ENCODE results near the gene SMAD6. TPM values are rescaled to one million over a fixed set of nuclear protein-coding genes. Genes with fewer than 3 reads are reported as not detected.

Gene SMAD6
- total RNA-seq, 4 donors from 2014 or later = 9.4 to 18.9 (median 14.3) TPM

DNA sequence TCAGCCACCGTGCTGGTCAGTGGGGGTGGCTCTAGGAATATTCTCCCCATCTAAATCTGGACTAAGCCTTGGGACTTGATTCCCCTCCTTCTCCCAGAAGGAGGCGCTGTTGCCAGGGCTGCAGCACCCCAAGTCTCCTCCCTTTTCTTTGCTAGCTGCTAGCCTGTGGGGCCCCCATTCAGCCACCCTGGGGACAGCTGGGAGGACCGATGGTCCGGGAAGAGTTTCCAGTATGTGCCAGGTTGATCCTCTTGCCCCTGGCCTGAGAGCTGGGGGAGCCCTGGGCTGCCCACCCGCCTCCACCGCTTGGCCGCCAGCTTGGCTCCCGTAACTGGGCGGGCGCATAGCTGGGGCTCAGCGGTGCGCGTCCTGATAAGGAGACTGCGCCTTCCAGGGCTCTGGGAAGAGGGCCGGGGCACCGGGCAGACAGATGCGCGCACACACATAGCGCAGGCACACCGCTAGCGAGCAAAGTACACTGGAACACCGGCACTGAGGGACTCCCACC is 4.2 kb downstream of the SMAD6 start:
- peak overlapping the region; percentile 70 to 91 (median 83) for H3K27ac ChIP-seq (replicated peaks in 1 of 4)

DNA sequence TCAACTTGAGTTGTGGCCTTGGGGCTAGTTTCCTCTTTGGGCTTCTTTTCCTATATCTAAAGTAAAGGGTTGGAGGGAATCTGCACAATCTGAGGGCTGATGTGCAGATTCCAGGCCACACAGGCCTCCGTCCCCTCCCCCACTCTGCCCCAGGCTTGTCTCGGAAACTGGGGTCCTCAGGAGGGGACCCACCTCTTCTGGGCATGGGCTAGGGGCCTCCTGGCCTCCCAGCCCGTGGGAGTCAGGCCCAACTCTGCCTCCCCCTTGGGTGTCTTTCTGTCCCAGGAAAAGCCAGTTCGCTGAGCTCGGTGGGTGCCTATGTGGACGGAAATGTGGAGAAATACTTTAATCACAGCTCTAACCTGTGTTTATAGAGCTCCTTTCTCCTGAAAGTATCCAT is 4.8 kb downstream of the SMAD6 start:
- 57% methylated on average over 6 of the region's 6 CpGs for WGBS
- intact Hi-C loops (cut with DNase I) = no loop called here
- DNase-seq (ENCODE audit: extremely low spot score) = no peak
- Histone ChIP-seq H3K4me3 (peak overlapping the region; percentile 3 to 49 (median 26)), H3K36me3 (peaks cover 0 to 22% (median 0%) of the 10 kb centered on the region in 4 donors), H3K4me1 (peaks cover 49 to 82% (median 73%) of the 10 kb centered on the region in 4 donors), H3K27me3 (no peaks in the 10 kb centered on the region), H3K27ac (replicated peaks in 1 of 4) (peak overlapping the region; percentile 70 to 91 (median 83)), H3K9me3 (no peaks in the 10 kb centered on the region)
- TF ChIP-seq POLR2A (IDR thresholded peaks at IDR 0.05; ENCODE audit: low read depth) (no peak), EP300 (IDR thresholded peaks at IDR 0.05) (no peak), POLR2AphosphoS5 (IDR thresholded peaks at IDR 0.05) (no peak)
- TF ChIP-seq, protein P1, sequence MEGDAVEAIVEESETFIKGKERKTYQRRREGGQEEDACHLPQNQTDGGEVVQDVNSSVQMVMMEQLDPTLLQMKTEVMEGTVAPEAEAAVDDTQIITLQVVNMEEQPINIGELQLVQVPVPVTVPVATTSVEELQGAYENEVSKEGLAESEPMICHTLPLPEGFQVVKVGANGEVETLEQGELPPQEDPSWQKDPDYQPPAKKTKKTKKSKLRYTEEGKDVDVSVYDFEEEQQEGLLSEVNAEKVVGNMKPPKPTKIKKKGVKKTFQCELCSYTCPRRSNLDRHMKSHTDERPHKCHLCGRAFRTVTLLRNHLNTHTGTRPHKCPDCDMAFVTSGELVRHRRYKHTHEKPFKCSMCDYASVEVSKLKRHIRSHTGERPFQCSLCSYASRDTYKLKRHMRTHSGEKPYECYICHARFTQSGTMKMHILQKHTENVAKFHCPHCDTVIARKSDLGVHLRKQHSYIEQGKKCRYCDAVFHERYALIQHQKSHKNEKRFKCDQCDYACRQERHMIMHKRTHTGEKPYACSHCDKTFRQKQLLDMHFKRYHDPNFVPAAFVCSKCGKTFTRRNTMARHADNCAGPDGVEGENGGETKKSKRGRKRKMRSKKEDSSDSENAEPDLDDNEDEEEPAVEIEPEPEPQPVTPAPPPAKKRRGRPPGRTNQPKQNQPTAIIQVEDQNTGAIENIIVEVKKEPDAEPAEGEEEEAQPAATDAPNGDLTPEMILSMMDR (IDR thresholded peaks at IDR 0.05) = no peak

More for the DNA sequence above, 4.2 kb downstream of the SMAD6 start:
- intact Hi-C loops (cut with DNase I) = no loop called here
- H3K27me3 ChIP-seq = no peaks in the 10 kb centered on the region
- peaks cover 0 to 18% (median 0%) of the 10 kb centered on the region in 4 donors for H3K36me3 ChIP-seq
- H3K4me3 ChIP-seq = peak overlapping the region; percentile 3 to 30 (median 20)
- H3K4me1 ChIP-seq = peaks cover 44 to 76% (median 68%) of the 10 kb centered on the region in 4 donors
- WGBS = 93% methylated on average over 10 of the region's 22 CpGs
- TF ChIP-seq POLR2A (IDR thresholded peaks at IDR 0.05; ENCODE audit: low read depth) (no peak), EP300 (IDR thresholded peaks at IDR 0.05) (no peak), POLR2AphosphoS5 (IDR thresholded peaks at IDR 0.05) (no peak)
- TF ChIP-seq, protein P1 (IDR thresholded peaks at IDR 0.05) = peak in 2 of 3 experiments; percentile 12 to 41
- DNase-seq (ENCODE audit: extremely low spot score) = no peak
- no peaks in the 10 kb centered on the region for H3K9me3 ChIP-seq

DNA sequence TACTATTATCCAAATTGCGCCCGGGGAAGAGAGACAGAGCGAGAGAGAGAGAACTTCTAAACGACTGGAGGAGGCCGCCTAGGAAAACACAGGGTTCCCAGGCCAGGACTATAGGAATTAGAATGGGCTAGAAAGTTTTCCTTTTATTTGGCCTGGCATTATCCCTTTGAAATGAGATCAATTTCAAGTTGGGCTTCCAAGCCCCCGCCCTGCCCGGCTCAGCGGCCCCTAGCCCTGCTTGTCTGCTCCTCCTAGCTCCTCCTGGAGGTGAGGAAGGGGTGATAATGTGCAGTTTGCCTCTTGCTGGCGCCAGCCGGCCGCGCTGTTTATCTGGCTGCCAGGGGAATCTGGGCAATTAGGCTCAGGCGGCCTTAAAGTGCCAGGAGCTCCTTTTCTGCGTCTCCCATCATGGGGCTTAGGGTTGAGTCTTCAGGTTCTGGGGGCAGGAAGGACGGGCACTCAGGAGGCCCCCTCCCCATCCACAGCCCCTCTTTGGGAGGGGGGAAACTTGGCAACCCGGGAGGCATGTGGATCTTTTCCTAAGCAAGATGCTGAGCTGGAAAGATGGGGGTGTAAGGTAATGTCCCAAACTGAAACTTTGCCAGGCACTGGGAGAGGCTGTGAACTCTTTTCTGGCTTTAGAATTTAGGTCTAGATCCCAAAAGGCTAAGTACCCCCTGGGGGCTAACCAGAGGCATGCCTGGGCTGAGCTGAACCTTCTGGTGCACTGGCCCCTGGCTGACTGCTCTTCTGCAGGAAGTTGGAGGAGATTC is 5.5 kb downstream of the SMAD6 start:
- intact Hi-C loops (cut with DNase I) = no loop called here
- H3K4me1 ChIP-seq = peaks cover 49 to 82% (median 74%) of the 10 kb centered on the region in 4 donors
- TF ChIP-seq POLR2A (IDR thresholded peaks at IDR 0.05; ENCODE audit: low read depth) (no peak), EP300 (IDR thresholded peaks at IDR 0.05) (no peak), POLR2AphosphoS5 (IDR thresholded peaks at IDR 0.05) (peak in 1 of 2 donors; percentile 57)
- TF ChIP-seq, protein P1 (IDR thresholded peaks at IDR 0.05) = peak in 2 of 3 experiments; percentile 15 to 22
- H3K27ac ChIP-seq (replicated peaks in 1 of 4) = peak overlapping the region; percentile 70 to 91 (median 83)
- 50% methylated on average over 16 of the region's 16 CpGs for WGBS
- DNase-seq (ENCODE audit: extremely low spot score) = no peak
- no peaks in the 10 kb centered on the region for H3K27me3 ChIP-seq
- peak overlapping the region; percentile 3 to 49 (median 26) for H3K4me3 ChIP-seq
- H3K9me3 ChIP-seq = no peaks in the 10 kb centered on the region
- peaks cover 0 to 27% (median 0%) of the 10 kb centered on the region in 4 donors for H3K36me3 ChIP-seq

DNA sequence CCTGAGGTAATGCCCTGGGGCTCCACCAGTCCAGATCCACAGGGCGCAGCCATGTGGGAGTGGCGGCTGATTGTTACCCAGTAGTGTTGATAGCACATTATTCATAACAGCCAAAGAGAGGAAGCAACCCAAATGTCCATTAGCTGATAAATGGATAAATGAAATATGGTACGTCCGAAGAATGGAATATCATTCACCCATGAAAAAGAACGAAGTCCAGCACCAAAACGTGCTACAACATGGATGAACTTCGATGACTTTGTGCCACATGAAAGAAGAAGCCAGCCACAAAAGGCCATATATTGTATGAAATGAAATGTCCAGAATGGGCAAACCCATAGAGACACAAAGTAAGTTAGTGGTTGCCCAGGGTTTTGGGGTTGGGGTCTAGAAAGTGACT is 6.4 kb downstream of the SMAD6 start:
- H3K4me1 ChIP-seq = peaks cover 49 to 73% (median 68%) of the 10 kb centered on the region in 4 donors
- TF ChIP-seq POLR2A (IDR thresholded peaks at IDR 0.05; ENCODE audit: low read depth) (no peak), EP300 (IDR thresholded peaks at IDR 0.05) (no peak), POLR2AphosphoS5 (IDR thresholded peaks at IDR 0.05) (no peak)
- TF ChIP-seq, protein P1 (IDR thresholded peaks at IDR 0.05) = no peak
- H3K27ac ChIP-seq (replicated peaks in 1 of 4) = peak overlapping the region in 1 of 4 donors; percentile 80
- no peak overlapping the region for H3K4me3 ChIP-seq
- WGBS = 93% methylated on average over 5 of the region's 7 CpGs
- peaks cover 0 to 29% (median 0%) of the 10 kb centered on the region in 4 donors for H3K36me3 ChIP-seq
- intact Hi-C loops (cut with DNase I) = no loop called here
- H3K27me3 ChIP-seq = no peaks in the 10 kb centered on the region
- DNase-seq (ENCODE audit: extremely low spot score) = no peak
- no peaks in the 10 kb centered on the region for H3K9me3 ChIP-seq
